VCaP (cell line): ENCODE results near the gene BCL2L13.
"Not testable (repeated sequence)": the region's sequence is repeated elsewhere in the genome, so short reads cannot be mapped to it uniquely, and the experiment has no call there.

Experiments
- H3K27ac ChIP-seq: fragments of 450-650 bp; 2 replicates; pipeline ENCODE4 v1.5.1; 2017
- CTCF ChIP-seq: fragments of 450-650 bp; conservative IDR thresholded peaks from 2 replicates; pipeline ENCODE4 v1.5.1; 2017; ENCODE audit warnings: mild to moderate bottlenecking, moderate library complexity

The BCL2L13 gene

DNA sequence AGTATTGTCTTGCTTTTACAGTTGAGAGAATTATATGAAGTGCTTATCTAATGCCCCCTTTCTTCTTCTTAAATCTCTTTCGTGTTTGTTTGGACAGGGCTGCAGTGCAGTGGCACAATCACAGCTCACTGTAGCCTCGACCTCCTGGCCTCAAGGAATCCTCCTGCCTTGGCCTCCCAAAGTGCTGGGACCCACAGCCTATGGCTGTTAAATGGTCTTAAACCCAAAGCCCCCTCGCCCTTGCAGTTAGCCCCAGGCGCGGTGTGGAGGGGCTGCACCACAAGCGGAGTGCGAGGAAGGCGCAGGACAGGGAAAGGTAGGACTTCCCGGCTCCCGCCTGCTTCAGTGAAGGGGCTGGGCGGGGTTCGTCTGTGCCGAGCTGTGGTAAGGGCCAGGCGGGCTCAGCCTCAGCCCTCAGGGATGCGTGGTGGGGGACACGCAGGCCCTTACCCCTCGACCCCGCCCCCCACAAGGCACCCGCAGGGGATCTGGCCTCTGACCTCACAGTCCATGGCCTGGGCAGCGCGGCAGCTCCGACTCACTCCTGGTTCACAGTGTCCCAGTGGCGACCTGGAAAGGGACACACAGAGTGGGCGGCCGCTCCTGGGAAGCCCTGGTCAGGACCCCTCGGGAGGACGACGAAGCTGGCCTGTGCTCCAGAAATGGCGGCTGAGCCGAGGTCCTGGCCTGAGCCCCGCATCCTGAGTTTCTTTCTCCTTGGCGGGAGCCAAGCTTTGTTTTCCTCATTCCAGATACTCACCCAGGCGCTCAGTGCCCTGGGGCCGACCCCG is 111.2 kb downstream of the BCL2L13 start:
- TF ChIP-seq CTCF, result no peak
- no peak overlapping the region for H3K27ac ChIP-seq

GRCh38 chr22:17751596-17751995 is 113.0 kb downstream of the BCL2L13 start:
- H3K27ac ChIP-seq, result no peak overlapping the region
- no peak for TF ChIP-seq CTCF

DNA sequence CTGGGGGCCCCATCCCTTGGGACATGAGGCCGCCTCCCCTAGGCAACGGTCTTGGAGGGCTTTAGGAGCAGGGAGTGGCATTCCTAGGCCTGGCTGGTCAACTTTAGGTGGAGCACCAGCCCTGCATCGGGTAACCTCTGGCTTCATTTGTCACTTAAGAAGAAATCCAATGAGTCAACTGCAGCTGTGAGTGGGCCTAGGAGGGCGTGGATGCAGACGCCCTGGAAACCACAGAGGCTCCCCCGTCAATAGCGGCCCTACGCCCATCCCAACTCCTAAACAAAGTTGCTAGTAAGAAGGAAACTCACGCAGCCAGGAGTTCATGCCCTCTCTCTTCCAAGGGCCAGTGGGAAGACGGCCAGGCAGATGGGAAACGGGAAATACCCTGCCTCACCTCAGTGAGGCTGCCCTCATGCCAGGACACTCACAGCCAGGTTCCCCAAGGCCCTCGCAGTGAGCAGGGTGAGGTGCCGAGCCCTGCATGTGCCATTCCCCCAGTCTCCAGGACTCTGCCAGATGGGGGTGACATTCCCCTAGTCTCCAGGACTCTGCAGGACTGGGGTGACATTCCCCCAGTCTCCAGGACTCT is 114.9 kb downstream of the BCL2L13 start:
- no peak overlapping the region for H3K27ac ChIP-seq
- no peak for TF ChIP-seq CTCF

GRCh38 chr22:17754233-17754925 is 115.8 kb downstream of the BCL2L13 start:
- no peak overlapping the region for H3K27ac ChIP-seq
- peak; percentile 49 for TF ChIP-seq CTCF

GRCh38 chr22:17761138-17761488 is 122.6 kb downstream of the BCL2L13 start:
- H3K27ac ChIP-seq, result peak overlapping the region; percentile 52
- no peak for TF ChIP-seq CTCF

GRCh38 chr22:17763442-17763841 is 124.9 kb downstream of the BCL2L13 start:
- H3K27ac ChIP-seq, result not testable (repeated sequence)

GRCh38 chr22:17764036-17764435 is 125.5 kb downstream of the BCL2L13 start:
- TF ChIP-seq CTCF, result no peak
- H3K27ac ChIP-seq, result no peak overlapping the region

DNA sequence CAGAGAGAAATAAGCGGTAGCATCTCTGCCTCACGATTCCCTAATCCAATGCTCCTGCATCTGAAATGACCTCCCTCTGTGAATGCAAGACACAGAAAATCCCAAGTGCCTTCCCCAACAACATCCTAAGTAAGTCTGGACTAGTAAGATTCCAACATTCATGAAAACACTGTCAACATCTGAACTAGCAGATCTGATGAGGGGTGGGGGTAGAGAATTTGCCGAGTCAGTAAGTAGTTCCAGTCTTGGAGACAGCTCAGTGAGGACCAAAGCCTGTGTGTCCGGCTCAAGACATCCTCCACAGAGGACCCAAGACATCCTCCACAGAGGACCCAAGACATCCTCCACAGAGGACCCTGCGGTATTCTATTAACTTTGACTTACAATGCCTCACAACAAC is 126.3 kb downstream of the BCL2L13 start:
- not testable (repeated sequence) for H3K27ac ChIP-seq
